Vagina (tissue), 2 donors: ENCODE measurements around the gene FHL2. TPM values are rescaled to one million over a fixed set of nuclear protein-coding genes. Genes with fewer than 3 reads are reported as not detected.

Source experiments
- DNase-seq, 2 donors: peaks; one replicate each; pipeline ENCODE4 v3.0.0-alpha.2; 2017; ENCODE audit errors: extremely low spot score in 2 of 2
- H3K27ac ChIP-seq: fragments of 200-600 bp; sonication (generic); one replicate; pipeline ENCODE4 v1.5.1; 2019
- H3K27me3 ChIP-seq: fragments of 200-600 bp; sonication (generic); one replicate; pipeline ENCODE4 v1.5.1; 2019
- H3K36me3 ChIP-seq, 2 donors: fragments of 200-600 bp; sonication (generic); one replicate each; pipeline ENCODE4 v1.5.1; 2017 to 2019
- H3K4me1 ChIP-seq: fragments of 200-600 bp; sonication (generic); one replicate; pipeline ENCODE4 v1.5.1; 2019
- H3K4me3 ChIP-seq, 2 donors: fragments of 200-600 bp; sonication (generic); 1 replicate in 1 of 2; 2 replicates in 1 of 2; pipeline ENCODE4 v1.5.1; 2016 to 2019
- H3K9me3 ChIP-seq: fragments of 200-600 bp; sonication (generic); one replicate; pipeline ENCODE4 v1.5.1; 2019
- POLR2A ChIP-seq, 2 donors: fragments of 450-650 bp; IDR thresholded peaks; one replicate each; pipeline ENCODE4 v1.6.1; 2017; ENCODE audit warnings: antibody characterized with exemption in 2 of 2, mild to moderate bottlenecking in 2 of 2, moderate library complexity in 2 of 2
- POLR2AphosphoS5 ChIP-seq, 2 donors: sonication (generic); formaldehyde crosslinking; IDR thresholded peaks; one replicate each; pipeline ENCODE4 v1.9.0; 2017; ENCODE audit warnings: antibody characterized with exemption in 2 of 2, mild to moderate bottlenecking in 2 of 2, low read depth in 1 of 2; ENCODE audit not compliant: insufficient read depth in 1 of 2
- intact Hi-C: fragments of 100-400 bp; cut with DNase I; formaldehyde crosslinking; loops from one replicate; pipeline ENCODE4 v1.15.1; 2023
- total RNA-seq: library from RNA; depleted of rRNA; stranded (reverse); fragments of >200 nt; gene quantifications from one replicate; pipeline ENCODE4 v1.2.3, GENCODE V29; 2016
- TF ChIP-seq, protein P1 (sequence below), 3 experiments: fragments of 450-650 bp in 2 of 3; fragments of 200-600 bp in 1 of 3; sonication (generic) in 1 of 3; IDR thresholded peaks; one replicate each; pipeline ENCODE4 v1.5.1; 2017 to 2019; ENCODE audit warnings: antibody characterized with exemption in 3 of 3, mild to moderate bottlenecking in 2 of 3, moderate library complexity in 2 of 3

The FHL2 gene
- total RNA-seq, 1 donor from 2014 or later, result 62.1 TPM

DNA sequence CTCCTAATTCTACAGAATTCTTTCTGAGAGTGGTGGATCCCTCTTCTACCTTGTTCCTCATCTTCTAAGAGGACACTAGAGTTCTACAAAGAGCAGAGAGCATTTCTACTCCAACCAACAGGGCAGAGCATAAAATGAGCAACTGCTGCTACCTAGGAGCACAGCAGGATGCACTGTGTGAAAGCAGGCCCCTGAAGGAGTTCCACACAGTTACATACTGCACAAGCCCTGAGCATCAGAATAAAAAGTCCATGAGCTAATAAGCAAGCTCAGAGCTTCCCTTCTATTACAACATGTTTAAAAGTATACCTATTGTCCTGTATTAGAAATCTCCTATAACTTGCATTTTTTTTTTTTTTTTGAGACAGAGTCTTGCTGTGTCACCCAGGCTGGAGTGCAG is 8.4 kb downstream of the FHL2 start:
- Histone ChIP-seq H3K36me3 (peaks cover 2 to 13% of the 10 kb centered on the region in 2 donors), H3K4me3 (no peak overlapping the region), H3K9me3 (no peaks in the 10 kb centered on the region), H3K27me3 (no peaks in the 10 kb centered on the region), H3K27ac (no peak overlapping the region), H3K4me1 (peaks cover 28% of the 10 kb centered on the region)
- intact Hi-C loops, result no loop called here
- TF ChIP-seq POLR2AphosphoS5 (IDR thresholded peaks at IDR 0.05; ENCODE audit: insufficient read depth in 1 of 2, low read depth in 1 of 2) (no peak), POLR2A (IDR thresholded peaks at IDR 0.05) (no peak)
- TF ChIP-seq, protein P1, sequence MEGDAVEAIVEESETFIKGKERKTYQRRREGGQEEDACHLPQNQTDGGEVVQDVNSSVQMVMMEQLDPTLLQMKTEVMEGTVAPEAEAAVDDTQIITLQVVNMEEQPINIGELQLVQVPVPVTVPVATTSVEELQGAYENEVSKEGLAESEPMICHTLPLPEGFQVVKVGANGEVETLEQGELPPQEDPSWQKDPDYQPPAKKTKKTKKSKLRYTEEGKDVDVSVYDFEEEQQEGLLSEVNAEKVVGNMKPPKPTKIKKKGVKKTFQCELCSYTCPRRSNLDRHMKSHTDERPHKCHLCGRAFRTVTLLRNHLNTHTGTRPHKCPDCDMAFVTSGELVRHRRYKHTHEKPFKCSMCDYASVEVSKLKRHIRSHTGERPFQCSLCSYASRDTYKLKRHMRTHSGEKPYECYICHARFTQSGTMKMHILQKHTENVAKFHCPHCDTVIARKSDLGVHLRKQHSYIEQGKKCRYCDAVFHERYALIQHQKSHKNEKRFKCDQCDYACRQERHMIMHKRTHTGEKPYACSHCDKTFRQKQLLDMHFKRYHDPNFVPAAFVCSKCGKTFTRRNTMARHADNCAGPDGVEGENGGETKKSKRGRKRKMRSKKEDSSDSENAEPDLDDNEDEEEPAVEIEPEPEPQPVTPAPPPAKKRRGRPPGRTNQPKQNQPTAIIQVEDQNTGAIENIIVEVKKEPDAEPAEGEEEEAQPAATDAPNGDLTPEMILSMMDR (IDR thresholded peaks at IDR 0.05), result no peak
- DNase-seq, result no peak

DNA sequence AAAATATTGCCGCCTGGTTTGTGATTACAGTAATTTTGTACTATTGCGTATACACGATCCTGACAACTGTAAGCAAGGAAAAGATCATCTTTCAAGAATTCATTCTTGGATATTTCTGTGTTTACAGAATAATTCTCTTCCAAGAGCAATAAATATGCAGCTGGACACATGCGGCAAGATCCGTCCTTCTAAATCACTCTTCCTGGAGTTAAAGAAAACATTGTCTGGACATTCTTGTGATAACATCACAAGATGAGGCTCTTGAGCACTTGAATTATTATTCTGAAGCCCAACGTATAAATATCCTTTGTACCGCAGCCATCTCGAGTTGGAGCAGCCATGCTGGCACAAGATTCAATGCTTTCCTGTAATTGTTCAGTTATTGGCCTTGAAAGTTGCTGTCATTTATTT is 9.9 kb downstream of the FHL2 start:
- no peak for TF ChIP-seq POLR2A (IDR thresholded peaks at IDR 0.05)
- peak in 1 of 2 donors; percentile 25 for TF ChIP-seq POLR2AphosphoS5 (IDR thresholded peaks at IDR 0.05; ENCODE audit: insufficient read depth in 1 of 2, low read depth in 1 of 2)
- peaks cover 4 to 16% of the 10 kb centered on the region in 2 donors for H3K36me3 ChIP-seq
- peaks cover 19% of the 10 kb centered on the region for H3K4me1 ChIP-seq
- intact Hi-C loops, result no loop called here
- no peak overlapping the region for H3K27ac ChIP-seq
- DNase-seq, result no peak
- H3K4me3 ChIP-seq, result no peak overlapping the region
- H3K9me3 ChIP-seq, result no peaks in the 10 kb centered on the region
- no peaks in the 10 kb centered on the region for H3K27me3 ChIP-seq

DNA sequence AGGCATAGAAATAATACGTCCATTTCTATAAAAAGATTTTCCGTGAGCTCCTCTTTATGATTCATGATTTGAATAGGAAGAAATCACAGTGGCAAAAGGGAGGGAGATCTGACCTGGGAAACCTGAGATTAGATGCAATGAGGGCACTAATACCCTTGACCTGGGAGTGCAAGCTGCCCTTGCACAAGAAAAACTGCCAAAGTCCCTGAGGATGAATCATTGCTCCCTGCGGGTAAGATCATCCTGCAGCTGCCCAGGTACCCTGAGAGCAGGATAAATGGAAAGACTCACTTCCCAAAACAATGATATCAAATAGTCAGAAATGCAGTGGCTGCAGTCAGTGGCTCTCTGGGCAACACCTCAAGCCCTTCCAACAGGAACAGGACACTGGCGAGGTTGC is 11.6 kb downstream of the FHL2 start:
- Histone ChIP-seq H3K4me1 (peaks cover 19% of the 10 kb centered on the region), H3K4me3 (no peak overlapping the region), H3K27me3 (no peaks in the 10 kb centered on the region), H3K9me3 (no peaks in the 10 kb centered on the region), H3K27ac (no peak overlapping the region), H3K36me3 (peaks cover 4 to 14% of the 10 kb centered on the region in 2 donors)
- intact Hi-C loops, result no loop called here
- DNase-seq, result no peak
- no peak for TF ChIP-seq POLR2AphosphoS5 (IDR thresholded peaks at IDR 0.05; ENCODE audit: insufficient read depth in 1 of 2, low read depth in 1 of 2)
- TF ChIP-seq, protein P1 (IDR thresholded peaks at IDR 0.05), result no peak
- no peak for TF ChIP-seq POLR2A (IDR thresholded peaks at IDR 0.05)

DNA sequence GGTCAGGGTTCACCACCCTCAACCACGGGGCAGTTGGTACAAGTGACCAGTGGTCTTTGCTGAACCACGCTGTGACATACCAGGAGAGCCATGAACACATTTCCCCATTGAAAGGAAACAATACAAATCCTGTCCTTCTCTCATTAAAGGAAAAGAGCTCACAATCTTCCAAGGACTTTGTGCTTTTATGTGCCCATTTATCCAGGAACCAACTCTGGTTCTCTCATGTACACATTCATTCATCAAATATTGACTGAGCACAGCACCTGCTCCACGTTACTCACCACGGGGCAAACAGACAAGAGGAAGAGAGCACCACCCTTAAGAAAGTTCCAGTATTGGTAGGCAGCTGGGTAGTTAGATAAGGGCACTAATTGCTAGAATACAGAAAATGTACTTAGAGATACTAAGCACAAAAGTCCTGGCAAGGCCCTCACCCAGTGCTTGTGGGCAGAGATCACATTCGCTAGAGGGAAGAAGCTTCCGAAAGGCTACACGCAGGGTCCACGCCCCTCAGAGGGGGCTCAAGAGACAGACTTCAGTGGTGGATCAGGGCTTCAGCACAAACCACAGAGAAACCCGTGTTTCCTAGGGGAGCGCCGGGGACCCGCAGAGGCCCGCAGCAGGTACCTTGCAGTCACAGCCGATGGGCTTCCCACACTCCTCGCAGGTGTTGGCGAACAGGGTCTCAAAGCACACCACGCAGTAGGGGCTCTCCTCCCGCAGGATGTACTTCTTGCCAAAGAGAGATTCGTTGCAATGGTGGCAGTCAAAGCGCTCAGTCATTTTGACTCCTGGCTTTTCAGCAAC is 12.9 kb downstream of the FHL2 start:
- no peak overlapping the region for H3K27ac ChIP-seq
- TF ChIP-seq, protein P1 (IDR thresholded peaks at IDR 0.05), result no peak
- TF ChIP-seq POLR2AphosphoS5 (IDR thresholded peaks at IDR 0.05; ENCODE audit: insufficient read depth in 1 of 2, low read depth in 1 of 2) (no peak), POLR2A (IDR thresholded peaks at IDR 0.05) (no peak)
- peaks cover 23% of the 10 kb centered on the region for H3K4me1 ChIP-seq
- peaks cover 4 to 14% of the 10 kb centered on the region in 2 donors for H3K36me3 ChIP-seq
- DNase-seq, result no peak
- intact Hi-C loops, result no loop called here
- H3K4me3 ChIP-seq, result no peak overlapping the region
- H3K9me3 ChIP-seq, result no peaks in the 10 kb centered on the region
- H3K27me3 ChIP-seq, result no peaks in the 10 kb centered on the region

DNA sequence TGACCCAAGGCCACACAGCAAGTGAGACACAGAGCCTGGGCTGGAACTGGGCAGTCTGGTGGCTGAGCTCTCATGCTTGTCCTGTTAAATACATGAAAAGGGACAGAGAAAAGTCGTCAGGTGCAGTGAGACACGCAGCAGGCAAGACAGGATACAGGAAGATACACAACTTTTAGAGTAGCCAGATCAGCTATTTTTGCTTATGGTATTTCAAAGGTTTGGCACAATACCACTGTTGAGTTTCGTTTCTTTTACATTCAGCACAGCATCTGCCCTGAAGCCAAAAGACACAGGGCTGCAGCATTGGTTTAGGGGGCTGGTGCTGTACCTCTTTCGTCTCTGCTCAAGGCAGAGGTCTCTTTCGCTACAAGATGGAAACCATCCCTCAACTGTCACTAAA is 14.0 kb downstream of the FHL2 start:
- no peak overlapping the region for H3K4me3 ChIP-seq

More for the DNA sequence above, 14.0 kb downstream of the FHL2 start:
- H3K4me1 ChIP-seq, result peaks cover 31% of the 10 kb centered on the region
- no peaks in the 10 kb centered on the region for H3K27me3 ChIP-seq
- H3K9me3 ChIP-seq, result no peaks in the 10 kb centered on the region
- H3K36me3 ChIP-seq, result peaks cover 4 to 14% of the 10 kb centered on the region in 2 donors
- intact Hi-C loops, result no loop called here
- no peak for DNase-seq
- TF ChIP-seq, protein P1 (IDR thresholded peaks at IDR 0.05), result no peak
- no peak overlapping the region for H3K27ac ChIP-seq
